Trophoblast cell (in vitro differentiated cells and primary cell): Measurements from ENCODE around the gene YTHDF1.
A peak's percentile ranks its signal among the peaks of the same experiment; 100 is the strongest.

Experiments
- DNase-seq, 2 donors: peaks; one replicate each; pipeline ENCODE4 v3.0.0-alpha.2; 2016
- H2AFZ ChIP-seq: 2 replicates; pipeline ENCODE4 v1.6.1; 2013; ENCODE audit warnings: low read length, moderate library complexity, mild to moderate bottlenecking; ENCODE audit not compliant: insufficient read depth, poor library complexity
- H2AK5ac ChIP-seq: 2 replicates; pipeline ENCODE4 v1.6.1; 2013; ENCODE audit warnings: mild to moderate bottlenecking, low read length
- H2BK120ac ChIP-seq: 2 replicates; pipeline ENCODE4 v1.6.1; 2013; ENCODE audit warnings: low read length, mild to moderate bottlenecking, moderate library complexity; ENCODE audit not compliant: insufficient read depth, poor library complexity
- H2BK12ac ChIP-seq: 2 replicates; pipeline ENCODE4 v1.6.1; 2013; ENCODE audit warnings: mild to moderate bottlenecking, low read length, moderate library complexity
- H2BK5ac ChIP-seq: 2 replicates; pipeline ENCODE4 v1.6.1; 2013; ENCODE audit warnings: low read length, low read depth, moderate library complexity, mild to moderate bottlenecking; ENCODE audit not compliant: poor library complexity
- H3K14ac ChIP-seq: 2 replicates; pipeline ENCODE4 v1.6.1; 2013; ENCODE audit warnings: mild to moderate bottlenecking, low read length
- H3K18ac ChIP-seq: 2 replicates; pipeline ENCODE4 v1.6.1; 2013; ENCODE audit warnings: mild to moderate bottlenecking, low read length
- H3K23ac ChIP-seq: 2 replicates; pipeline ENCODE4 v1.6.1; 2013; ENCODE audit warnings: low read length
- H3K27ac ChIP-seq: 2 replicates; pipeline ENCODE4 v1.5.1; 2013; ENCODE audit warnings: low read depth, mild to moderate bottlenecking, inconsistent platforms, low read length, moderate library complexity
- H3K27me3 ChIP-seq: 2 replicates; pipeline ENCODE4 v1.6.1; 2013; ENCODE audit warnings: inconsistent platforms, mild to moderate bottlenecking, low read length, moderate library complexity; ENCODE audit not compliant: insufficient read depth
- H3K36me3 ChIP-seq, 2 experiments: 1 replicate in 1 of 2; 2 replicates in 1 of 2; pipeline ENCODE4 v1.6.1; 2013; ENCODE audit warnings: low read length in 2 of 2, mild to moderate bottlenecking in 2 of 2, moderate library complexity in 1 of 2; ENCODE audit not compliant: insufficient read depth in 2 of 2, control insufficient read depth in 1 of 2
- H3K4ac ChIP-seq: 2 replicates; pipeline ENCODE4 v1.6.1; 2013; ENCODE audit warnings: low read depth, mild to moderate bottlenecking, low read length, moderate library complexity
- H3K4me1 ChIP-seq, 2 experiments: 1 replicate in 1 of 2; 2 replicates in 1 of 2; pipeline ENCODE4 v1.6.1; 2013; ENCODE audit warnings: low read length in 2 of 2, mild to moderate bottlenecking in 2 of 2, moderate library complexity in 1 of 2; ENCODE audit not compliant: insufficient read depth in 2 of 2, control insufficient read depth in 1 of 2
- H3K4me2 ChIP-seq: 2 replicates; pipeline ENCODE4 v1.6.1; 2013; ENCODE audit warnings: inconsistent platforms, mild to moderate bottlenecking, low read length, moderate library complexity
- H3K4me3 ChIP-seq: 2 replicates; pipeline ENCODE4 v1.5.1; 2013; ENCODE audit warnings: mild to moderate bottlenecking, low read depth, low read length, inconsistent platforms
- H3K79me1 ChIP-seq: one replicate; pipeline ENCODE4 v1.6.1; 2013; ENCODE audit warnings: low read length
- H3K79me2 ChIP-seq: 2 replicates; pipeline ENCODE4 v1.6.1; 2013; ENCODE audit warnings: low read length, mild to moderate bottlenecking; ENCODE audit not compliant: control insufficient read depth, insufficient read depth, poor library complexity
- H3K9ac ChIP-seq: 2 replicates; pipeline ENCODE4 v1.6.1; 2013; ENCODE audit warnings: mild to moderate bottlenecking, low read length
- H3K9me3 ChIP-seq: 2 replicates; pipeline ENCODE4 v1.6.1; 2013; ENCODE audit warnings: low read depth, mild to moderate bottlenecking, control low read depth, inconsistent platforms, low read length; ENCODE audit not compliant: insufficient read depth
- H4K12ac ChIP-seq: 2 replicates; pipeline ENCODE4 v1.6.1; 2013; ENCODE audit warnings: low read depth, mild to moderate bottlenecking, low read length, moderate library complexity
- H4K8ac ChIP-seq: 2 replicates; pipeline ENCODE4 v1.6.1; 2013; ENCODE audit warnings: low read depth, mild to moderate bottlenecking, low read length, moderate library complexity
- H4K91ac ChIP-seq: one replicate; pipeline ENCODE4 v1.6.1; 2013; ENCODE audit warnings: low read depth, mild to moderate bottlenecking, low read length, moderate library complexity
- WGBS: extraction: QIAGEN DNeasy Blood & Tissue Kit; methylation state at CpG from one replicate; pipeline ENCODE4 v1.1.7; 2013; ENCODE audit warnings: missing lambda C conversion rate; ENCODE audit not compliant: insufficient read length, insufficient coverage; ENCODE audit errors: extremely low coverage; 5-methylcytosine and 5-hydroxymethylcytosine counted together

The YTHDF1 gene

DNA sequence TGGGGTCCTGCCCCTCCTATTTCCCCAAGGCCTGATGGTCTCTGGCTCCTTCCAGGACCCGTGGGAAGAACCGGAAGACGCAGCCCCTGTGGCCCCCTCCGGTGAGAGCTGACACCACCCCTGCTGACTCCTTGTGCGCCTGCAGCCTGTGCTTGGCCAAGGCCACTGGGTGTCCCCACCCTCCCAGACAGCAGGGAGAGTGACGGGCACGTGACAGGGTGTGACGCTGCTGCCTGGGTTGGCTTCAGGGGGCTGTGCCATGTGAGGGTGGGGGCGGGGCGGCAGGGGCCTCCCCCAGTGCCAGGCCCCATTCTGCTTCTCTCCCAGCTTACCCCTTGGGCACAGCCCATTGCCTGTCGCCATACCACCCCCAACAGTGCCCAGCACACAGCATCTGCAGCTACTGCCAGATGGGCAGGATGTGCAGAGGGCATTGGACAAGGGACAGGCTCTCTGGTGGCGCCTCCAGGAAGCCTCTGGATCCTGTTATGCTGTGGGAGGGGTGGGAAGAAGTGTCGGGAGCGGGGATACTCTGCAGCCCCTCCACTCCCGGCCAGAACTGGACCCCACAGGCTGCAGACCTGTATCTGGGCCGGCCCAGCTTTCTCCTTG is 22.7 kb upstream of the YTHDF1 start:
- no peak overlapping the region for H3K27ac ChIP-seq
- peaks cover 39% of the 10 kb centered on the region for H3K79me1 ChIP-seq
- no peak overlapping the region for H3K23ac ChIP-seq
- no peak overlapping the region for H3K4ac ChIP-seq
- DNase-seq: no peak
- no peaks in the 10 kb centered on the region for H3K9me3 ChIP-seq
- H3K4me1 ChIP-seq: peaks cover 39 to 41% of the 10 kb centered on the region in 2 experiments
- no peak overlapping the region for H2AFZ ChIP-seq
- no peak overlapping the region for H3K9ac ChIP-seq
- H2AK5ac ChIP-seq: peak overlapping the region; percentile 43
- no peak overlapping the region for H4K12ac ChIP-seq
- H3K18ac ChIP-seq: peak overlapping the region; percentile 23
- peaks cover 0 to 4% of the 10 kb centered on the region in 2 experiments for H3K36me3 ChIP-seq
- no peaks in the 10 kb centered on the region for H3K27me3 ChIP-seq
- WGBS: no CpG with 5 or more reads among the region's 16 CpGs
- H3K4me3 ChIP-seq: no peak overlapping the region
- H3K14ac ChIP-seq: peak overlapping the region; percentile 16
- H4K91ac ChIP-seq: peak overlapping the region; percentile 33
- H2BK12ac ChIP-seq: peak overlapping the region; percentile 16
- H4K8ac ChIP-seq: no peak overlapping the region
- H2BK5ac ChIP-seq: peak overlapping the region; percentile 7
- peak overlapping the region; percentile 14 for H2BK120ac ChIP-seq
- H3K79me2 ChIP-seq: peaks cover 7% of the 10 kb centered on the region
- H3K4me2 ChIP-seq: no peak overlapping the region

DNA sequence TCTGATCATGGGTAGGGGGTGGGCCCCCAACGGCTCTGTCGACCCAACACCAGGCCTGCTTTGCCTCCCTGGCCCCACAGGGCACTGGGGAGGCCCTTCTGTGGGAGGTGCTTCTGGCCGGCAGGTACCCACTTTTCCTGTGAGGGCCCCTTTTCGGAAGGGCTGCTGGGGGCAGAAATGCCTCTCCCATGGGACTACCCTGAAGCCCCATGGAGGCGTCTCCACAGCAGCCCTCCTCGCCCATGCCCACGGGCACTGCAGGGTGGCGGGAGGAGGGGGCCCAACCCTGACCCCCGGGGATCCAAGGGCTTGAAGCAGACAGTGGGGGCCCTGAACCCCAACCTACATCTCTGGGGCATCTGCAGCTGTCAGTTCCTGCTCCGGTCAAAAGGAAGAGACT is 22.1 kb upstream of the YTHDF1 start:
- H4K12ac ChIP-seq: no peak overlapping the region
- peak overlapping the region; percentile 16 for H3K14ac ChIP-seq
- peaks cover 9% of the 10 kb centered on the region for H3K79me2 ChIP-seq
- no CpG with 5 or more reads among the region's 10 CpGs for WGBS
- H3K9me3 ChIP-seq: no peaks in the 10 kb centered on the region
- peaks cover 0 to 4% of the 10 kb centered on the region in 2 experiments for H3K36me3 ChIP-seq
- H3K4me2 ChIP-seq: no peak overlapping the region
- no peak overlapping the region for H2AFZ ChIP-seq
- no peak overlapping the region for H3K4ac ChIP-seq
- peaks cover 45% of the 10 kb centered on the region for H3K79me1 ChIP-seq
- no peak overlapping the region for H3K4me3 ChIP-seq
- H4K91ac ChIP-seq: peak overlapping the region; percentile 33
- H3K18ac ChIP-seq: no peak overlapping the region
- no peaks in the 10 kb centered on the region for H3K27me3 ChIP-seq
- no peak overlapping the region for H2BK12ac ChIP-seq
- peak overlapping the region; percentile 43 for H2BK120ac ChIP-seq
- H3K27ac ChIP-seq: no peak overlapping the region
- H3K4me1 ChIP-seq: peaks cover 44 to 46% of the 10 kb centered on the region in 2 experiments
- H3K23ac ChIP-seq: no peak overlapping the region
- no peak for DNase-seq
- H4K8ac ChIP-seq: no peak overlapping the region
- no peak overlapping the region for H2BK5ac ChIP-seq
- H2AK5ac ChIP-seq: peak overlapping the region; percentile 43
- no peak overlapping the region for H3K9ac ChIP-seq

DNA sequence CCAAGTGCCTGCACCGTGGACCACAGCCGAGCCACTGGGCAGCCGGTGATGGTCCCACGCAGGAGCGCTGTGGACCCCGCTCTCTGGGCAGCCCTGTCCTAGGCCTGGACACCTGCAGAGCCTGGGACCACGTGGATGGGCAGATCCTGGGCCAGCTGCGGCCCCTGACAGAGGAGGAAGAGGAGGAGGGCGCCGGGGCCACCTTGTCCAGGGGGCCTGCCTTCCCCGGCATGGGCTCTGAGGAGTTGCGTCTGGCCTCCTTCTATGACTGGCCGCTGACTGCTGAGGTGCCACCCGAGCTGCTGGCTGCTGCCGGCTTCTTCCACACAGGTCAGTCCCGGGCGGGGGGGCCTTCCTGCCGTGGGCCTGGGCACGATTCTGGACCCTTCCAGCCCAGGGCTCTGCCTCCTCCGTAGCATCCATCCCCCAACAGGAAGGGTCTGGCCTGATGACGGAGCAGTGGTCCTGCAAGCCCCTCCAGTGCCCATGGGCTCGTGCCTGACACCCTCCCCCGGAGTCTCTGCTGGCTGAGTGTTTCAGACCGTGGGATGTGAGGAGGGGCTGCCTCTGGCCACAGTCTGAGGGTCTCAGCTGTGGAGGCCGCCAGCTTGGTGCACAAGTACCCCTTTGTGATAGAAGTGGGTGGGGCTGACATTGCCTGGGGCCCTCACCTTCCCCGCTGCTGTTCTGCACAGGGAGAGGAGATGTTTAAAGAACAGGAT is 20.3 kb upstream of the YTHDF1 start:
- H3K4ac ChIP-seq: peak overlapping the region; percentile 29
- no peak overlapping the region for H3K4me3 ChIP-seq
- H2BK120ac ChIP-seq: peak overlapping the region; percentile 92
- H3K18ac ChIP-seq: peak overlapping the region; percentile 58
- H2AK5ac ChIP-seq: peak overlapping the region; percentile 92
- peak overlapping the region; percentile 67 for H3K27ac ChIP-seq
- H3K4me1 ChIP-seq: peaks cover 48 to 50% of the 10 kb centered on the region in 2 experiments
- peak overlapping the region; percentile 4 for H2AFZ ChIP-seq
- peaks cover 14% of the 10 kb centered on the region for H3K79me2 ChIP-seq
- no peak overlapping the region for H3K9ac ChIP-seq
- peak overlapping the region; percentile 20 for H4K12ac ChIP-seq
- H3K27me3 ChIP-seq: no peaks in the 10 kb centered on the region
- no peak overlapping the region for H3K4me2 ChIP-seq
- H4K8ac ChIP-seq: peak overlapping the region; percentile 67
- H2BK12ac ChIP-seq: peak overlapping the region; percentile 94
- no CpG with 5 or more reads among the region's 26 CpGs for WGBS
- no peak for DNase-seq
- H3K14ac ChIP-seq: peak overlapping the region; percentile 52
- H3K36me3 ChIP-seq: no peaks in the 10 kb centered on the region
- no peaks in the 10 kb centered on the region for H3K9me3 ChIP-seq
- no peak overlapping the region for H3K23ac ChIP-seq
- H2BK5ac ChIP-seq: peak overlapping the region; percentile 73
- peak overlapping the region; percentile 92 for H4K91ac ChIP-seq
- peaks cover 54% of the 10 kb centered on the region for H3K79me1 ChIP-seq

DNA sequence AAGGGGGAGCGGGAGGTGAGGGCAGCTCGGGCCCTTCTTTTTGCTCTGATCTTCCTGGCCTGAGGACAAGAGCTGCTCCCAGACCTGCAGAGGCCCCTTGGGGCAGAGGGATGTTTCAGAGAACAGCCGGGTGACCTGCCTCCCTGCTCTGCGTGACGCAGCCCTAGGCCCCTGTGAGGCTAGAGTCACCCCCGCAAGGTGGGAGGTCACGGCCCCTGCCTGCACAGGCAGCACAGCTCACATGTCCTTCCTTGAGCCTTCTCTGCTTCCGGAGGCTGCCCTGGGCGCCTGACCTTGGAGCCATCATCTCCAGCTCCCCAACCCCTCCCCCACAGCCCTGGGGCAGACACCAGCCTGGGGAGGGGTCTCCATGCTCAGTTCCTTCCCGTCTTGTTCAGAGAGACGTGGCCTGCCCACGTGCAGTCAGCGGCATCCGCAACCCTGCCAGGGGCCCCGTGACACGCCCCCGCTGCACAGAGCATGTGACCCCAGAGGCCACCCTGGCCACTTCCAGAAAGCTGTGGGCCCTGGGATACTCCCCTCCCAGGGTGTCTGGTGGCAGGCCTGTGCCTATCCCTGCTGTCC is 19.6 kb upstream of the YTHDF1 start, which contains the start of gene BIRC7:
BIRC7 (plus strand) TSS at position 507 of the 585 bp plus-strand sequence. CDS start 192 bp downstream, outside the sequence.
- no peak within 1 kb of the TSS for H3K23ac ChIP-seq
- peak within 1 kb of the TSS; percentile 92 for H2AK5ac ChIP-seq
- H3K27ac ChIP-seq: peak within 1 kb of the TSS; percentile 100
- peak within 1 kb of the TSS; percentile 100 for H4K91ac ChIP-seq
- peaks cover 55 to 56% of the 10 kb centered on the region in 2 experiments for H3K4me1 ChIP-seq
- WGBS: no CpG with 5 or more reads among the region's 17 CpGs
- H2BK5ac ChIP-seq: peak within 1 kb of the TSS; percentile 100
- peak within 1 kb of the TSS; percentile 25 for H4K12ac ChIP-seq
- H2BK120ac ChIP-seq: peak within 1 kb of the TSS; percentile 92
- no peak within 1 kb of the TSS for H3K9ac ChIP-seq
- H2BK12ac ChIP-seq: peak within 1 kb of the TSS; percentile 94
- H4K8ac ChIP-seq: peak within 1 kb of the TSS; percentile 69
- H3K4me3 ChIP-seq: no peak within 1 kb of the TSS
- H3K4ac ChIP-seq: peak within 1 kb of the TSS; percentile 68
- H3K4me2 ChIP-seq: peak within 1 kb of the TSS; percentile 6
- peak within 1 kb of the TSS; percentile 47 for H2AFZ ChIP-seq
- H3K9me3 ChIP-seq: no peaks in the 10 kb centered on the region
- H3K14ac ChIP-seq: peak within 1 kb of the TSS; percentile 93
- no peak for DNase-seq
- H3K79me2 ChIP-seq: peaks cover 17% of the 10 kb centered on the region
- peaks cover 60% of the 10 kb centered on the region for H3K79me1 ChIP-seq
- no peaks in the 10 kb centered on the region for H3K36me3 ChIP-seq
- H3K27me3 ChIP-seq: no peaks in the 10 kb centered on the region
- peak within 1 kb of the TSS; percentile 83 for H3K18ac ChIP-seq
